Measurements from ENCODE around the gene IL27RA. TPM values are rescaled to one million over a fixed set of nuclear protein-coding genes. Genes with fewer than 3 reads are reported as not detected.

IL27RA gene
- total RNA-seq, 1 experiment from 2014 or later, result 18.3 TPM

DNA sequence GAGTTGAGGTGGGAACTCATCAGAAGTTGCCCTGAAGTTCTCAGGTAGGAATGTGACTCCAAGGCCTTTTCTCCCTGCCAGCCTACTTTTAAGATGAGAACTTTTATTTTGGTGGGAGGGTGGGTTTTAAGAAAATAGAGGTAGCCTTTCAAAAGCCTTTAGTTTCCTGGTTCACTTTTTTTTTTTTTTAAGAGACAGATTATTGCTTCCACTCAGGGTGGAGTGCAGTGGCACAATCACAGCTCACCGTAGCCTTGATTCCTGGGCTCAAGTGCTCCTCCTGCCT lies 51.1 kb downstream of the IL27RA start:
- H3K9ac ChIP-seq (ENCODE audit: low read length), result no peak overlapping the region
- no TSS peak for BruUV-seq (replicated peaks)
- no peak overlapping the region; a peak in 1 of 4 replicates for H3K4me3 ChIP-seq (replicated peaks in 1 of 2; ENCODE audit: low read depth in 1 of 2, low read length in 2 of 2)
- RAD21 ChIA-PET (ENCODE audit: low non-redundant PET in 1 of 2, low total read pairs in 2 of 2, uncharacterized antibody in 2 of 2, unreplicated experiment in 2 of 2), result no interaction called here
- intact Hi-C loops (cut with micrococcal nuclease), result no loop called here
- no peak for DNase-seq (ENCODE audit: low read depth, low spot score)
- TF ChIP-seq CBX3 (IDR thresholded peaks at IDR 0.05; ENCODE audit: low read depth), result no peak
- TF ChIP-seq EGR1 (IDR thresholded peaks at IDR 0.05; ENCODE audit: low read depth), result no peak
- no peak for TF ChIP-seq SP1 (IDR thresholded peaks at IDR 0.05; ENCODE audit: low read depth)
- TF ChIP-seq ZNF274 (IDR thresholded peaks at IDR 0.05; ENCODE audit: low read depth, low read length), result no peak
- TF ChIP-seq POLR2A (IDR thresholded peaks at IDR 0.05; ENCODE audit: borderline replicate concordance, extremely low read depth, insufficient read depth, insufficient read length), result no peak
- TF ChIP-seq, protein P1, sequence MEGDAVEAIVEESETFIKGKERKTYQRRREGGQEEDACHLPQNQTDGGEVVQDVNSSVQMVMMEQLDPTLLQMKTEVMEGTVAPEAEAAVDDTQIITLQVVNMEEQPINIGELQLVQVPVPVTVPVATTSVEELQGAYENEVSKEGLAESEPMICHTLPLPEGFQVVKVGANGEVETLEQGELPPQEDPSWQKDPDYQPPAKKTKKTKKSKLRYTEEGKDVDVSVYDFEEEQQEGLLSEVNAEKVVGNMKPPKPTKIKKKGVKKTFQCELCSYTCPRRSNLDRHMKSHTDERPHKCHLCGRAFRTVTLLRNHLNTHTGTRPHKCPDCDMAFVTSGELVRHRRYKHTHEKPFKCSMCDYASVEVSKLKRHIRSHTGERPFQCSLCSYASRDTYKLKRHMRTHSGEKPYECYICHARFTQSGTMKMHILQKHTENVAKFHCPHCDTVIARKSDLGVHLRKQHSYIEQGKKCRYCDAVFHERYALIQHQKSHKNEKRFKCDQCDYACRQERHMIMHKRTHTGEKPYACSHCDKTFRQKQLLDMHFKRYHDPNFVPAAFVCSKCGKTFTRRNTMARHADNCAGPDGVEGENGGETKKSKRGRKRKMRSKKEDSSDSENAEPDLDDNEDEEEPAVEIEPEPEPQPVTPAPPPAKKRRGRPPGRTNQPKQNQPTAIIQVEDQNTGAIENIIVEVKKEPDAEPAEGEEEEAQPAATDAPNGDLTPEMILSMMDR (IDR thresholded peaks at IDR 0.05 in 2 of 3, conservative IDR thresholded peaks at IDR 0.05 in 1 of 3; ENCODE audit: borderline replicate concordance in 1 of 3, insufficient read depth in 1 of 3, low read depth in 2 of 3, low read length in 2 of 3), result no peak
- TF ChIP-seq, protein P2, sequence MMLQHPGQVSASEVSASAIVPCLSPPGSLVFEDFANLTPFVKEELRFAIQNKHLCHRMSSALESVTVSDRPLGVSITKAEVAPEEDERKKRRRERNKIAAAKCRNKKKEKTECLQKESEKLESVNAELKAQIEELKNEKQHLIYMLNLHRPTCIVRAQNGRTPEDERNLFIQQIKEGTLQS (IDR thresholded peaks at IDR 0.05), result no peak
- no peak for TF ChIP-seq RAD21 (IDR thresholded peaks at IDR 0.05; ENCODE audit: low read depth)
- no peak for TF ChIP-seq CEBPB (IDR thresholded peaks at IDR 0.05; ENCODE audit: low read depth)
- no peak for TF ChIP-seq TCF7L2 (IDR thresholded peaks at IDR 0.05; ENCODE audit: borderline replicate concordance, extremely low read depth, insufficient read depth, insufficient read length)
- TF ChIP-seq EZH2phosphoT487 (IDR thresholded peaks at IDR 0.05; ENCODE audit: borderline replicate concordance), result no peak
- no peak for TF ChIP-seq JUND (IDR thresholded peaks at IDR 0.05)
- TF ChIP-seq, protein P3, sequence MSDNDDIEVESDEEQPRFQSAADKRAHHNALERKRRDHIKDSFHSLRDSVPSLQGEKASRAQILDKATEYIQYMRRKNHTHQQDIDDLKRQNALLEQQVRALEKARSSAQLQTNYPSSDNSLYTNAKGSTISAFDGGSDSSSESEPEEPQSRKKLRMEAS (IDR thresholded peaks at IDR 0.05), result no peak
- H3K4me2 ChIP-seq (ENCODE audit: low read length), result peak overlapping the region; percentile 88; the same call in 1 of the 2 replicates
- no peaks in the 10 kb centered on the region for H3K79me2 ChIP-seq (ENCODE audit: insufficient read depth, low read length)
- ATAC-seq, result no peak
- H2AFZ ChIP-seq (ENCODE audit: low read depth, low read length, poor library complexity, severe bottlenecking), result no peak overlapping the region
- no peaks in the 10 kb centered on the region for H3K9me3 ChIP-seq (ENCODE audit: control insufficient read depth in 1 of 2, insufficient read depth in 1 of 2, low read depth in 1 of 2, low read length in 2 of 2)
- H3K27ac ChIP-seq (ENCODE audit: low read depth, low read length), result no peak overlapping the region
- no peaks in the 10 kb centered on the region for H3K9me2 ChIP-seq (ENCODE audit: insufficient read depth)
- no peaks in the 10 kb centered on the region for H4K20me1 ChIP-seq (ENCODE audit: insufficient read depth)
- H3K4me1 ChIP-seq (ENCODE audit: control insufficient read depth in 1 of 2, insufficient read depth in 2 of 2, low read length in 2 of 2), result peaks cover 5 to 16% of the 10 kb centered on the region in 2 experiments; a peak in 2 of 4 replicates
- POLR2A ChIA-PET, result no interaction called here
- H3K36me3 ChIP-seq (ENCODE audit: control insufficient read depth in 1 of 2, insufficient read depth in 2 of 2, low read length in 2 of 2), result no peaks in the 10 kb centered on the region
- CTCF ChIA-PET, result no interaction called here
- H3K27me3 ChIP-seq (ENCODE audit: insufficient read depth, low read length), result no peaks in the 10 kb centered on the region

All from HCT116 (cell line).